Measurements from ENCODE around the gene FGD4.

Gene FGD4

DNA sequence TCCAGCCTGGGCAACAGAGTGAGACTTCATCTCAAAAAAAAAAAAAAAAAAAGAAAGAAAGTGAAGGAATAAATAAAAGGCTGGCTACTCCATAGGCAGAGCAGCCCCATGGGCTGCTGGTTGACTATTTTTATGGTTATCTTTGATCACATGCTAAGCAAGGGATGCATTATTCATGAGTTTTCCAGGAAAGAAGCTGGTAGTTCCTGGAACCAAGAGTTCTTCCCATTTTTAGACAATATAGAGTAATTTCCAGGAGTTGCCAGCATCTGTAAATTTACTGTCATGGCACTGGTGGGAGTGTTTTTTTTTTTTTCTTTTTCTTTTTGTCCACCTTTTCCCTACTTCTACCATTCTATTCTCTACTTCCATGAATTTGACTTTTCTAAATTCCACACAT is 24.2 kb downstream of the FGD4 start:
- TF ChIP-seq, protein P1, sequence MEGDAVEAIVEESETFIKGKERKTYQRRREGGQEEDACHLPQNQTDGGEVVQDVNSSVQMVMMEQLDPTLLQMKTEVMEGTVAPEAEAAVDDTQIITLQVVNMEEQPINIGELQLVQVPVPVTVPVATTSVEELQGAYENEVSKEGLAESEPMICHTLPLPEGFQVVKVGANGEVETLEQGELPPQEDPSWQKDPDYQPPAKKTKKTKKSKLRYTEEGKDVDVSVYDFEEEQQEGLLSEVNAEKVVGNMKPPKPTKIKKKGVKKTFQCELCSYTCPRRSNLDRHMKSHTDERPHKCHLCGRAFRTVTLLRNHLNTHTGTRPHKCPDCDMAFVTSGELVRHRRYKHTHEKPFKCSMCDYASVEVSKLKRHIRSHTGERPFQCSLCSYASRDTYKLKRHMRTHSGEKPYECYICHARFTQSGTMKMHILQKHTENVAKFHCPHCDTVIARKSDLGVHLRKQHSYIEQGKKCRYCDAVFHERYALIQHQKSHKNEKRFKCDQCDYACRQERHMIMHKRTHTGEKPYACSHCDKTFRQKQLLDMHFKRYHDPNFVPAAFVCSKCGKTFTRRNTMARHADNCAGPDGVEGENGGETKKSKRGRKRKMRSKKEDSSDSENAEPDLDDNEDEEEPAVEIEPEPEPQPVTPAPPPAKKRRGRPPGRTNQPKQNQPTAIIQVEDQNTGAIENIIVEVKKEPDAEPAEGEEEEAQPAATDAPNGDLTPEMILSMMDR (IDR thresholded peaks at IDR 0.05; ENCODE audit: extremely low read depth, missing control alignments): no peak
- no peak for DNase-seq (ENCODE audit: low spot score)

GRCh38 chr12:32431025-32431424 is 31.7 kb downstream of the FGD4 start:
- TF ChIP-seq, protein P1 (IDR thresholded peaks at IDR 0.05; ENCODE audit: extremely low read depth, missing control alignments): no peak
- DNase-seq (ENCODE audit: low spot score): no peak

DNA sequence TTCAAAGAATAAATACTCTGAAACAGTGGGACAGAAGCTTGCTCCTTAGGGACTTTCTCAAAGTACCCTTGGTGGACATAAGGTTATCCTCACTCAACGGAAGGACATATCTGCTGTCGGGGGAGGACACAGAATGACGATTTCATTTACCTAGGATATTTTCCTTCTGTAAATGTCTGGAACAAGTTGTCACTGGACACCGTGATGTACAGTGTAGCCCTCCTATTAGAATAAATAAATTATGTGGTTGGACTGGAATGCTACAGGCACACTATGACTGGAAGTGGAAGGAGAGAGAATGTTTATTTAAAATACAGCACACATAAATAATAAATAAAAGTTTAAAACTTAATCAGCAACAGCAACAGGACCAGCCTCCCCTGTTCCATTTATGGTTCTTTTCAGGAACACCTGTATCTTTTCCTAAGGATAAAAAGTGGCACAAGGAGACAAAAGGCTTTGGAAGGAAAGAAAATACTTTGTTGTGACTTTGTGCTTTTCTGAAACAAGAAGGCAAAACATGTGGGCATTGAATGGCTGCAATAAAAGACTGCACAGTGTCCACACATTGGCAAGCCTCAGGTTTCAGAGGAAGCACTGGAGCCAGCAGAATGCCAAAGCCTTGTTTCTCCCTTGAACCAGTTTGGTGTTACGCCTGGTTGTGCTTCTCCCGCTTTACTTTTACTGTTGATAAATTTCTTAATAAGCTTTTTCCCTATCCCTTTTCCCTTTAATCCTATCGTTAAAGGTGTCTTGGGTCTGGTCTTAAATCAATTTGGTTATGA is 36.8 kb downstream of the FGD4 start:
- no peak for DNase-seq (ENCODE audit: low spot score)
- TF ChIP-seq, protein P1 (IDR thresholded peaks at IDR 0.05; ENCODE audit: extremely low read depth, missing control alignments): no peak

GRCh38 chr12:32437095-32437515 is 37.7 kb downstream of the FGD4 start:
- TF ChIP-seq, protein P1 (IDR thresholded peaks at IDR 0.05; ENCODE audit: extremely low read depth, missing control alignments): no peak
- no peak for DNase-seq (ENCODE audit: low spot score)

- TF ChIP-seq, protein P1 (IDR thresholded peaks at IDR 0.05; ENCODE audit: extremely low read depth, missing control alignments): no peak
- no peak for DNase-seq (ENCODE audit: low spot score)
Measured at GRCh38 chr12:32440120-32440865, 40.9 kb downstream of the FGD4 start.

DNA sequence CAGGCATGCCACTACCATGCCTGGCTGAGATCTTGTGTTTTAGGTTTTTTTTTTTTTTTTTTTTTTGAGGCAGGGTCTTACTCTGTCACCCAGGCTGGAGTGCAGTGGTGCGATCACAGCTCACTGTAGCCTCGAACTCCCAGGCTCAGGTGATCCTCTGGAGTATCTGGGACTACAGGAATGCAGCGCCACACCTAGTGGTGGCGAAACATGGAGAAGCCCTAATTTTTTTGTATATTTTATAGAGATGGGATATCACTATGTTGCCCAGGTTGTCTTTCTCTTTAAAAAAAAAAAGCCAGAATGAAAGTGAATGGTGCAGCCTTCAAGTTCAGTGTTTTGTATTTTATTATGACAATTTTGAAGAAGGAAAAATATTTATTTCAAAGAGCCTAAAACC is 44.1 kb downstream of the FGD4 start:
- TF ChIP-seq, protein P1 (IDR thresholded peaks at IDR 0.05; ENCODE audit: extremely low read depth, missing control alignments): no peak
- DNase-seq (ENCODE audit: low spot score): no peak

GRCh38 chr12:32444895-32445294 is 45.5 kb downstream of the FGD4 start:
- TF ChIP-seq, protein P1 (IDR thresholded peaks at IDR 0.05; ENCODE audit: extremely low read depth, missing control alignments): no peak

More at GRCh38 chr12:32444895-32445294, 45.5 kb downstream of the FGD4 start:
- DNase-seq (ENCODE audit: low spot score): no peak

All from GM20000 (cell line).